Ishikawa (cell line): ENCODE data around the gene BDP1.

Experiments used
- CEBPB ChIP-seq: IDR thresholded peaks from 2 replicates; pipeline ENCODE4 v1.6.1; 2012
- CREB1 ChIP-seq: IDR thresholded peaks from 2 replicates; pipeline ENCODE4 v1.6.1; 2012; ENCODE audit warnings: low read depth
- EP300 ChIP-seq: IDR thresholded peaks from 2 replicates; pipeline ENCODE4 v1.6.1; 2012; ENCODE audit warnings: borderline replicate concordance
- RAD21 ChIP-seq: IDR thresholded peaks from 2 replicates; pipeline ENCODE4 v1.6.1; 2012; ENCODE audit warnings: low read depth
- TAF1 ChIP-seq: IDR thresholded peaks from 2 replicates; pipeline ENCODE4 v1.6.1; 2012; ENCODE audit warnings: low read depth, mild to moderate bottlenecking
- TEAD4 ChIP-seq: IDR thresholded peaks from 2 replicates; pipeline ENCODE4 v1.6.1; 2012
- YY1 ChIP-seq: IDR thresholded peaks from 2 replicates; pipeline ENCODE4 v1.6.1; 2012; ENCODE audit warnings: low read depth
- TF ChIP-seq, protein P1 (sequence below): IDR thresholded peaks from 2 replicates; pipeline ENCODE4 v1.6.1; 2012
- TF ChIP-seq, protein P2 (sequence below): IDR thresholded peaks from 2 replicates; pipeline ENCODE4 v1.6.1; 2012; ENCODE audit warnings: low read depth, mild to moderate bottlenecking

DNA sequence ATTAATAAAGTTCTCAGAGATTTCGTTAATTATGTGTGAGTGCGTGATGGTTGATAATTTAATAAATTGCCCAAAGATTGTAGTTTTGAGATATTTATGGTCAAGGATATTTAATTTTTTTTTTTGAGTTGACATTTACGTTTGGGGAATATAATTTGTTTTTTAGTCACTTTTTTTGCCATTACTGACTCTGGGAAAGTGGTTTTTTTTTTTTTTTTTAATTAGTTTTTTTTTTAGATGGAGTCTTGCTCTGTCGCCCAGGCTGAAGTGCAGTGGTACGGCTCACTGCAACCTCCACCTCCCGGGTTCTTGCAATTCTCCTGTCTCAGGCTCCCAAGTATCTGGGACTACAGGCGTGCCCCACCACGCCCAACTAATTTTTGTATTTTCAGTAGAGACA, 1.7 kb downstream of the BDP1 start:
- TF ChIP-seq, protein P1, sequence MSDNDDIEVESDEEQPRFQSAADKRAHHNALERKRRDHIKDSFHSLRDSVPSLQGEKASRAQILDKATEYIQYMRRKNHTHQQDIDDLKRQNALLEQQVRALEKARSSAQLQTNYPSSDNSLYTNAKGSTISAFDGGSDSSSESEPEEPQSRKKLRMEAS: no peak
- TF ChIP-seq YY1 (no peak), TEAD4 (no peak), TAF1 (no peak), CEBPB (no peak), CREB1 (no peak), RAD21 (no peak), EP300 (no peak)
- TF ChIP-seq, protein P2, sequence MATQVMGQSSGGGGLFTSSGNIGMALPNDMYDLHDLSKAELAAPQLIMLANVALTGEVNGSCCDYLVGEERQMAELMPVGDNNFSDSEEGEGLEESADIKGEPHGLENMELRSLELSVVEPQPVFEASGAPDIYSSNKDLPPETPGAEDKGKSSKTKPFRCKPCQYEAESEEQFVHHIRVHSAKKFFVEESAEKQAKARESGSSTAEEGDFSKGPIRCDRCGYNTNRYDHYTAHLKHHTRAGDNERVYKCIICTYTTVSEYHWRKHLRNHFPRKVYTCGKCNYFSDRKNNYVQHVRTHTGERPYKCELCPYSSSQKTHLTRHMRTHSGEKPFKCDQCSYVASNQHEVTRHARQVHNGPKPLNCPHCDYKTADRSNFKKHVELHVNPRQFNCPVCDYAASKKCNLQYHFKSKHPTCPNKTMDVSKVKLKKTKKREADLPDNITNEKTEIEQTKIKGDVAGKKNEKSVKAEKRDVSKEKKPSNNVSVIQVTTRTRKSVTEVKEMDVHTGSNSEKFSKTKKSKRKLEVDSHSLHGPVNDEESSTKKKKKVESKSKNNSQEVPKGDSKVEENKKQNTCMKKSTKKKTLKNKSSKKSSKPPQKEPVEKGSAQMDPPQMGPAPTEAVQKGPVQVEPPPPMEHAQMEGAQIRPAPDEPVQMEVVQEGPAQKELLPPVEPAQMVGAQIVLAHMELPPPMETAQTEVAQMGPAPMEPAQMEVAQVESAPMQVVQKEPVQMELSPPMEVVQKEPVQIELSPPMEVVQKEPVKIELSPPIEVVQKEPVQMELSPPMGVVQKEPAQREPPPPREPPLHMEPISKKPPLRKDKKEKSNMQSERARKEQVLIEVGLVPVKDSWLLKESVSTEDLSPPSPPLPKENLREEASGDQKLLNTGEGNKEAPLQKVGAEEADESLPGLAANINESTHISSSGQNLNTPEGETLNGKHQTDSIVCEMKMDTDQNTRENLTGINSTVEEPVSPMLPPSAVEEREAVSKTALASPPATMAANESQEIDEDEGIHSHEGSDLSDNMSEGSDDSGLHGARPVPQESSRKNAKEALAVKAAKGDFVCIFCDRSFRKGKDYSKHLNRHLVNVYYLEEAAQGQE: no peak
